ENCODE results near the gene CCDC102A. TPM values are rescaled to one million over a fixed set of nuclear protein-coding genes. Genes with fewer than 3 reads are reported as not detected.
"Not testable (repeated sequence)": the region's sequence is repeated elsewhere in the genome, so short reads cannot be mapped to it uniquely, and the experiment has no call there.

The CCDC102A gene
- total and polyA plus RNA-seq, 2 donors: 12.7 to 25.6 TPM

DNA sequence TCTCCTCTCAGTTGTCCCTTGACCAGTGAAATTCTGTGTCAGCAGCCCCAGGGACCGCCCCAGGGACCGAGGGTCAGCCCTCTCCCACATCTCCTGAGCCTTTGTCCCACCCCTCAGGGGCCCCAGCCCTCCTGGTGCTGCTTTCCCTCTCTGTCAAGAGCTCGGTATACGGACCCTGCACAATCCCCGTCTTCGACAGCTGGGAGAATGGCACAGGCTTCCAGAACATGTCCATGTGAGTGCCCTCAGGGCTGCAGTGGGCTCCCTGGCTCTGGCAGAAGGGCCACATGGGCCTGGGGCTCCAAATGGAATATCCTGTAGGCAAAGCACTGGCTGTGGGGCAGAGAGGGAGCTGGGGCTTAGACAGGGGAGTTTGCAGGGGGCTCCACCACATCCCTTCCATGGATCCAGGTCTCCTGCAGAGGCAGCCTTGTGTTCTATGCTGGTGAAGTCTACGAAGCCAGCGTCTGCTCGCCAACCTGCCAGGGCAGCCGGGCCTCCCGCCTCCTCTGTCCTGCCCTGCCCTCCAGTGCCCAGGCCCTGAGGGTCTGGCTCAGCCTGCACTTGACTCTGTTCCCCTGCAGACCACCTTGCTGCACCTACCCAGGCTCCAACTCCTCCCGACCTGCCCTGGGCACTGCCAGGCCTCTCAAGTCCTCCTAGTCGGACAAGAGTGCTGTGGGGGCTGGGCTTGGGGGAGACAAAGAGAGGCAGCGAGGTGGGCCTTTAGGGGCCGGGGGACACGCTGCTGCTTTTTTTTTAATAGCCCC, 34.1 kb upstream of the CCDC102A start:
- Histone ChIP-seq H3K36me3 (ENCODE audit: insufficient read depth) (no peaks in the 10 kb centered on the region), H3K4me3 (ENCODE audit: low read depth, low read length) (no peak overlapping the region), H3K4me1 (ENCODE audit: insufficient read depth) (no peaks in the 10 kb centered on the region), H3K27ac (ENCODE audit: low read depth) (no peak overlapping the region)
- no peak for DNase-seq (ENCODE audit: extremely low spot score)
- WGBS: 85% methylated on average over 16 of the region's 16 CpGs

DNA sequence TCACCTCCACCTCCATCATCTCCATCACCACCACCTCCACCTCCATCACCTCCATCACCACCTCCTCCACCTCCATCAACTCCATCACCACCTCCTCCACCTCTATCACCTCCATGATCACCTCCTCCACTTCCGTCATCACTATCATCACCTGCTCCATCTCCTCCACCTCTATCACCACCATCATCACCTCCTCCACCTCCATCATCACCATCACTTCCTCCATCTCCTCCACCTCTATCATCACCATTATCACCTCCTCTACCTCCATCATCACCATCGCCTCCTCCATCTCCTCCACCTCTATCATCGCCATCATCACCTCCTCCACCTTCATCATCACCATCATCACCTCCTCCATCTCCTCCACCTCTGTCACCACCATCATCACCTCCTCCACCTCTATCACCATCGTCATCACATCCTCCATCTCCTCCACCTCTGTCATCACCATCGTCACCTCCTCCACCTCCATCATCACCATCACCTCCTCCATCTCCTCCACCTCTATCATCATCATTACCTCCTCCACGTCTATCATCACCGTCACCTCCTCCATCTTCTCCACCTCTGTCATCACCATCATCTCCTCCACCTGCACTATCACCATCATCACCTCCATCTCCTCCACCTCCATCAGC, 33.1 kb upstream of the CCDC102A start:
- no peak overlapping the region for H3K4me3 ChIP-seq (ENCODE audit: low read depth, low read length)
- 97% methylated on average over 7 of the region's 7 CpGs for WGBS
- no peaks in the 10 kb centered on the region for H3K36me3 ChIP-seq (ENCODE audit: insufficient read depth)
- no peak for DNase-seq (ENCODE audit: extremely low spot score)
- no peaks in the 10 kb centered on the region for H3K4me1 ChIP-seq (ENCODE audit: insufficient read depth)
- no peak overlapping the region for H3K27ac ChIP-seq (ENCODE audit: low read depth)

DNA sequence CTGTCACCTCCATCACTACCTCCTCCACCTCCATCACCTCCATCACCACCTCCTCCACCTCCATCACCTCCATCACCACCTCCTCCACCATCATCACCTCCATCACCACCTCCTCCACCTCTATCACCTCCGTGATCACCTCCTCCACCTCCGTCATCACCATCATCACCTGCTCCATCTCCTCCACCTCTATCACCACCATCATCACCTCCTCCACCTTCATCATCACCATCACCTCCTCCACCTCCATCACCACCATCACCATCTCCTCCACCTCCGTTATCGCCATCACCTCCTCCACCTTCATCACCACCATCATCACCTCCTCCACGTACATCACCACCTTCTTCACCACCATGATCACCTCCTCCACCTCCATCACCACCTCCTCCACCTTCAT, 32.4 kb upstream of the CCDC102A start:
- H3K27ac ChIP-seq (ENCODE audit: low read depth); H3K36me3 ChIP-seq (ENCODE audit: insufficient read depth); H3K4me1 ChIP-seq (ENCODE audit: insufficient read depth); H3K4me3 ChIP-seq (ENCODE audit: low read depth, low read length); DNase-seq (ENCODE audit: extremely low spot score): not testable (repeated sequence)
- 97% methylated on average over 5 of the region's 5 CpGs for WGBS

DNA sequence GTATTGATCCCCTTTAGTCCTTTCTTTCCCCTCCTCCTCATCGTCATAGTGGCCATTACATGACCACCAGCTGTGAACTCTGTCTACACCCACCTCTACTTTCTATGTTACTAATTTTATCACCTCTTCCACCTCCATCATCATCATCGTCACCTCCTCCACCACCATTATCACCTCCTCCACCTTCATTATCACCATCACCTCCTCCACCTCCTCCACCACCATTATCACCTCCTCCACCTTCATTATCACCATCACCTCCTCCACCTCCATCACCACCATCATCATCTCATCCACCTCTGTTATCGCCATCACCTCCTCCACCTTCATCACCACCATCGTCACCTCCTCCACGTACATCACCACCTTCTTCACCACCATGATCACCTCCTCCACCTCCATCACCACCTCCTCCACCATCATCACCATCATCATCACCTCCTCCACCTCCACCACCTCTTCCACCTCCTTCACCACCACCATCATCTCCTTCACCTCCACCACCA, 31.9 kb upstream of the CCDC102A start:
- no peaks in the 10 kb centered on the region for H3K36me3 ChIP-seq (ENCODE audit: insufficient read depth)
- no peaks in the 10 kb centered on the region for H3K4me1 ChIP-seq (ENCODE audit: insufficient read depth)
- WGBS: 95% methylated on average over 5 of the region's 5 CpGs
- no peak for DNase-seq (ENCODE audit: extremely low spot score)
- H3K27ac ChIP-seq (ENCODE audit: low read depth): no peak overlapping the region
- no peak overlapping the region for H3K4me3 ChIP-seq (ENCODE audit: low read depth, low read length)

DNA sequence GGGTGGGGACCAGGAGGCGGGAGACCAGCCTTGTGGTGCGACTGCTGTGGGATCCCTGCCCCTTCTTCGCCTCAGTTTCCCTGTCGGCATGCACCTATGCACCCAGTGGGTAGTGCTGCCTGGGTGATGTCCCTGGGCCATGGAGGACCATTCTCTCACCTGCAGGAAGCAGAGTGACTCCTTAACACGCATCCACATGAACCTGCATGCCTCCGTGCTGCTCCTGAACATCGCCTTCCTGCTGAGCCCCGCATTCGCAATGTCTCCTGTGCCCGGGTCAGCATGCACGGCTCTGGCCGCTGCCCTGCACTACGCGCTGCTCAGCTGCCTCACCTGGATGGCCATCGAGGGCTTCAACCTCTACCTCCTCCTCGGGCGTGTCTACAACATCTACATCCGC, 31.3 kb upstream of the CCDC102A start:
- 91% methylated on average over 18 of the region's 18 CpGs for WGBS
- no peak for DNase-seq (ENCODE audit: extremely low spot score)
- no peaks in the 10 kb centered on the region for H3K4me1 ChIP-seq (ENCODE audit: insufficient read depth)
- H3K4me3 ChIP-seq (ENCODE audit: low read depth, low read length): no peak overlapping the region
- H3K27ac ChIP-seq (ENCODE audit: low read depth): no peak overlapping the region
- H3K36me3 ChIP-seq (ENCODE audit: insufficient read depth): no peaks in the 10 kb centered on the region

DNA sequence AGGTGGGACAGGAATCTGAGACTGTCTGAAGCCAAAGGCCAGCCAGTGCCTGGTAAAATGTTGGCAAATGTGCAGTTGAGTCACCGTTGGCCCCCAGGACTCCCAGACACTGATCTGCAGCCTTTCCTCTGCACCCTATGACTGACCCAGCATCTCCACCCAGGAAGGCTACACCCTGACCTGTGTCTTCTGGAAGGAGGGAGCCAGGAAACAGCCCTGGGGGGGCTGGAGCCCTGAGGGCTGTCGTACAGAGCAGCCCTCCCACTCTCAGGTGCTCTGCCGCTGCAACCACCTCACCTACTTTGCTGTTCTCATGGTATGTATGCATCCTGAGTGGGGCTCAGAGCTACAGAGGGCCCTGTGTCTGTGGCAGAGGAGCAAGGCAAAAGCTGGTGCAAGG, 30.1 kb upstream of the CCDC102A start:
- DNase-seq (ENCODE audit: extremely low spot score): no peak
- H3K4me3 ChIP-seq (ENCODE audit: low read depth, low read length): no peak overlapping the region
- no peak overlapping the region for H3K27ac ChIP-seq (ENCODE audit: low read depth)
- no peaks in the 10 kb centered on the region for H3K4me1 ChIP-seq (ENCODE audit: insufficient read depth)
- no peaks in the 10 kb centered on the region for H3K36me3 ChIP-seq (ENCODE audit: insufficient read depth)
- 56% methylated on average over 3 of the region's 3 CpGs for WGBS

DNA sequence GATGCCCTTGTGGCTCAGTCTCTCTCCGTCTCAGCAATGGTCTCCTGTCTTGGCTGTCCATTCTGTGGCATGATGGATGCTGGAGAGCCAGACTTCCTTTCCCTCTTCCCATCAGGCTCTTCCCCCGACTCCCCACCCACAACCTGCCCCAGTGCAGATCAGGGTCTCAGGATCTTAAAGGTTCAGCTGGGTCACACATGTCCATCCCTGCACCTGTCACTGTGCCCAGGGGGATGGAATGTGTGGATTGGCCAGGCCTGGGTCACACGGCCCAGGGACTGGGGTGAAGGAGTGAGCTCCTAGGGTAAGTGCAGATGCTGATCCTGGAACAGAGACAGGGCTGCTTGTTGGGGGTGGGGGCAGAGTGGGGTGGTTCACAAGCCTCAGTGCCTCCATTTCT, 29.1 kb upstream of the CCDC102A start:
- Histone ChIP-seq H3K4me3 (ENCODE audit: low read depth, low read length) (no peak overlapping the region), H3K4me1 (ENCODE audit: insufficient read depth) (no peaks in the 10 kb centered on the region), H3K27ac (ENCODE audit: low read depth) (no peak overlapping the region), H3K36me3 (ENCODE audit: insufficient read depth) (no peaks in the 10 kb centered on the region)
- DNase-seq (ENCODE audit: extremely low spot score): no peak
- WGBS: 78% methylated on average over 3 of the region's 3 CpGs

DNA sequence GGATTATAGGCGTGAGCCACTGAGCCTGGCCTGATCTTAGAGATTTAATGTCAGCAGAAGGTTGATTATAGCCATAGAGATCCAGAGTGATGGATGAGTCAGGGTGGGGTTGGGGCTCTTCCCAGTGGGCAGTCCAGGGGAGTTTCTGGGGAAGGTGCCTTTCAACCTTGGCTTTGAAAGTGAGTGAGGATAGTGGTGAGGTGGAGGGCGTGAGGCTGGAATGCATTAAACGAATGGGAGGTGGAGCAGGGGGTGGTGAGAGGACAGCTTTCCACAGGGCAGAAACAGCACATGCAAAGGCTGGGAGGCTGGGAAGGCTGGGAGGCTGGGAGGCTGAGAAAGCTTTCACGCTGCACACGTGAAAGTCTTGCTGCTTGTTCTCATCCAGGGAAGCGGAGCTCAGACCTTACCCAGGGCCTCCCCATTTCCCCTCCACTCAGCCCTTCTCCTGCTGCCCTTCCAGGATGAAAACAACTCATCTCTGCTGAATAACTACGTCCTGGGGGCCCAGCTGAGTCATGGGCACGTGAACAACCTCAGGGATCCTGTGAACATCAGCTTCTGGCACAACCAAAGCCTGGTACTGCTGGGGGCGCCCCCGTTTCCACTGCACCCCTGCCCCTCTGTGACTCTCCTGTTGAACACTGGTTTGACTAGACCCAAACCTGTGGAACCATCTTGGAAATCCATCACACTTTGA, 28.4 kb upstream of the CCDC102A start:
- 60% methylated on average over 10 of the region's 10 CpGs for WGBS
- Histone ChIP-seq H3K27ac (ENCODE audit: low read depth) (no peak overlapping the region), H3K36me3 (ENCODE audit: insufficient read depth) (no peaks in the 10 kb centered on the region), H3K4me1 (ENCODE audit: insufficient read depth) (no peaks in the 10 kb centered on the region), H3K4me3 (ENCODE audit: low read depth, low read length) (no peak overlapping the region)
- DNase-seq (ENCODE audit: extremely low spot score): no peak

DNA sequence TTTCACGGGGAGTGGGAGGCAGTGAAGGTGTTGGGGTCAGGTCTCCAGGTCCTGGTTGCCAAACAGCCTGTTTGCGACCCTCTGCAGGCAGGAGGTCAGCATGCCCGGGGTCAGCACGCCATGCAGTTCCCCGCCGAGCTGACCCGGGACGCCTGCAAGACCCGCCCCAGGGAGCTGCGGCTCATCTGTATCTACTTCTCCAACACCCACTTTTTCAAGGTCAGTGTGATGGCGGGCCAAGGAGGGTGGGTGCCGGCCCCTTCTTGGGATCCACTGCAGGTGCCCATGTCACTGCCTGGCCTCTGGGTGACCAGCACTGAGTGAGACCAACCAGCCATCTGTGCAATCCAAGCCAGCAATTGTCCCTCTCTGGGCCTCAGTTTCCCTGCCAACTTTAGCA, 27.4 kb upstream of the CCDC102A start:
- DNase-seq (ENCODE audit: extremely low spot score): no peak
- H3K36me3 ChIP-seq (ENCODE audit: insufficient read depth): no peaks in the 10 kb centered on the region
- WGBS: 77% methylated on average over 12 of the region's 12 CpGs
- no peaks in the 10 kb centered on the region for H3K4me1 ChIP-seq (ENCODE audit: insufficient read depth)
- H3K27ac ChIP-seq (ENCODE audit: low read depth): no peak overlapping the region
- H3K4me3 ChIP-seq (ENCODE audit: low read depth, low read length): no peak overlapping the region

DNA sequence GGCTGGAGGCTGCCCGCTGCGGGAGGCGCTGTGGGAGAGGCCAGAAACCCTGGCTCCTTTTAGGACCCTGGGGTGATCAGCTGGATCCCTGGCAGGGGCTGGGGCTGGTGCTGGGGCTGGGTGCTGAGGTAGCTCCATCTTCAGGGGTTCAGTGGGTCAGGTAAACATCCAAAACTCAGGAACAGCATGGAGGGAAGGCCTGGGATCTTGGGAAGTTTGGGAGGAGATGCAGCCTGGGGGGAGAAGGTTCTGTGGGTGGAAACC, 27.0 kb upstream of the CCDC102A start:
- Histone ChIP-seq H3K36me3 (ENCODE audit: insufficient read depth) (no peaks in the 10 kb centered on the region), H3K27ac (ENCODE audit: low read depth) (no peak overlapping the region), H3K4me1 (ENCODE audit: insufficient read depth) (no peaks in the 10 kb centered on the region), H3K4me3 (ENCODE audit: low read depth, low read length) (no peak overlapping the region)
- no peak for DNase-seq (ENCODE audit: extremely low spot score)
- WGBS: 71% methylated on average over 3 of the region's 3 CpGs

DNA sequence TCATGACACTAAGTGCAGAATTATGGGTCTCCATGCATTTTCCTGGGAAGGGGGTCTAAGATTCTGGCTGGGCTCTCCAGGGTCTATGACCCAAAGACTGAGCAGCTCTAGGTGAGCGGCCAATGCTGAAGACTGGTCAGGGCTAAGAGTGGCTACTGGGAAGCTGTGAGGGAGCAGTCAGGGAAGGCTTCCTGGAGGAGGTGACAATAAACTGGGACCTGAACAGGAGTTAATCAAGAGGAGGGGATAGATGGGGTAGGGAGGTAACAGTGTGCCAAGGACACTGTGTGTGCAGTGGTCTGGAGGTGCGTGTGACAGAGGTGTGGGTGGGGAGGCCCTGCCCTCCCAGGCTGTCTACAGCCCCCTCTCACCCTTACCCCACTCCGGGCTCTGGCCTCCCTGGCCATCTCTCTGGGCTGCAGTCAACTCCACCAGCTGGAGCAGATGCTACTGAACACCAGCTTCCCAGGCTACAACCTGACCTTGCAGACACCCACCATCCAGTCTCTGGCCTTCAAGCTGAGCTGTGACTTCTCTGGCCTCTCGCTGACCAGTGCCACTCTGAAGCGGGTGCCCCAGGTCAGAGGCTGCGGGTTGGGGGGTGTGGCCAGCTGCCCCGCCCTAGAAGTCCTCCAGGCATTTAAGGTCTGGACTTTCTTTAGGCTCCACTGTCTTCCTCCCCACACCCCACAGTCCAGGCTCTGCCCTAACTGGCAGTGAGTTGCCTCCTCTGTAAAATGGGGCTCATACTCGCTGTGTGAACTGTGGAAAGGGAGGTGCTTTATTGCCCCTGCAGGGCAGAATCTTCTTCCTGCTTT, 26.5 kb upstream of the CCDC102A start:
- DNase-seq (ENCODE audit: extremely low spot score): no peak
- H3K4me3 ChIP-seq (ENCODE audit: low read depth, low read length): no peak overlapping the region
- WGBS: 72% methylated on average over 8 of the region's 8 CpGs
- no peaks in the 10 kb centered on the region for H3K4me1 ChIP-seq (ENCODE audit: insufficient read depth)
- no peaks in the 10 kb centered on the region for H3K36me3 ChIP-seq (ENCODE audit: insufficient read depth)
- H3K27ac ChIP-seq (ENCODE audit: low read depth): no peak overlapping the region

DNA sequence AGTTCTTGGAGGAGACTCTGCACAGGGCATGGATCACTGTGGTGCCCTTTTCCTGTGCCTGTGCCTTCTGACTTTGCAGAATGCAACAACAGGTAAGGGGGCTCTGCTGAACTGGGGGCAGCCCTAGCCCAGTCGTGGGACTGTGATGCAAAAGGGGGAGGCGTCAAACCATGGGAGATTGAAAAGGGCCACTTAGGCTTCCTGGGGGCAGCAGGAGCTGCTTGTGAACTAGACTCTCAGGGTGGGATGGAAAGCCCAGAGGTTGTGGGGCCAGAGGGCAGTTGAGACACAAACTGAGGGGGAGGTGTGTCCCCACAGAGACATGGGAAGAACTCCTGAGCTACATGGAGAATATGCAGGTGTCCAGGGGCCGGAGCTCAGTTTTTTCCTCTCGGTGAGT, 25.7 kb upstream of the CCDC102A start:
- H3K36me3 ChIP-seq (ENCODE audit: insufficient read depth): no peaks in the 10 kb centered on the region
- no peaks in the 10 kb centered on the region for H3K4me1 ChIP-seq (ENCODE audit: insufficient read depth)
- WGBS: 94% methylated on average over 4 of the region's 4 CpGs
- no peak overlapping the region for H3K27ac ChIP-seq (ENCODE audit: low read depth)
- no peak overlapping the region for H3K4me3 ChIP-seq (ENCODE audit: low read depth, low read length)
- no peak for DNase-seq (ENCODE audit: extremely low spot score)

DNA sequence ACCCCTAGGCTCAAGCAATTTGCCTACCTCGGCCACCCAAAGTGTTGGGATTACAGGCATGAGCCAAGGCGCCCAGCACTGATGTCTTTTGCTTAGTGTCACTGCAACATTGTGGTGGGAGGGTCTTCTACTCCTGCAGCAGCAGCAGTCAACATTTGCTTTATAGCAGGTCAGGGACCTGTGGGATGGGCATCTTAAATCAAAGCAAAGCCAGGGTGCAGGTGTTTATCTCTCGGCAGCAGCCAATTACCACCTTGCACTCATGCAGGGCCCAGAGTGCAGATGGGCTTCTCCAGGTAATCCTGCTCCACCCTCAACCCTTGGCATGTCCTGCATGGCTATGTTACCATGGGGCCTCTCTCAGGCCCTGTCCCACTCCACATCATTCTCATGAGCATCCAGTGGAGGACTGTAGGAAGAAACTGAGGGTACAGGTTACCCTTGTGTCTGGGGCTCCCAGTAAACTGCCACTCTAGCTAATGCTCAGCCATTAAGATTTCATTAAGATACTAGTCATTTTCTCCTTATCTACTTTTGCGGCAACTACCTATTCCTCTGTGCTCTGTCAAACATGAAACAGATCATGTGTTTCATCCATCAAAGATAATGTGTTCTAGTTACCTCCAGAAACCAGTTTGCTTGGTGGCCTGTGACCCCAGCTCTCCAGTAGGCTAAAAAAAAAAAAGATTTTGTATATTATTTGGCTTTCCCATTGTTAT, 22.9 kb upstream of the CCDC102A start:
- DNase-seq (ENCODE audit: extremely low spot score): no peak
- Histone ChIP-seq H3K4me3 (ENCODE audit: low read depth, low read length) (no peak overlapping the region), H3K4me1 (ENCODE audit: insufficient read depth) (no peaks in the 10 kb centered on the region), H3K27ac (ENCODE audit: low read depth) (no peak overlapping the region), H3K36me3 (ENCODE audit: insufficient read depth) (no peaks in the 10 kb centered on the region)
- 72% methylated on average over 4 of the region's 4 CpGs for WGBS
